Hepatocyte (in vitro differentiated cells): ENCODE results near the gene TBC1D2.

Experiments used
- CTCF ChIP-seq: fragments of 200-600 bp; sonication (generic); IDR thresholded peaks from 2 replicates; pipeline ENCODE4 v1.5.1; 2016; ENCODE audit warnings: antibody characterized with exemption, mild to moderate bottlenecking; ENCODE audit not compliant: poor library complexity
- EZH2 ChIP-seq: fragments of 200-600 bp; sonication (generic); IDR thresholded peaks from 2 replicates; pipeline ENCODE4 v1.6.1; 2016; ENCODE audit warnings: antibody characterized with exemption, mild to moderate bottlenecking, borderline replicate concordance

GRCh38 chr9:98222885-98223691, 32.4 kb downstream of the TBC1D2 start:
- TF ChIP-seq CTCF (no peak), EZH2 (no peak)
